Pericardium fibroblast (primary cell): ENCODE measurements around the gene MYO18A. TPM values are rescaled to one million over a fixed set of nuclear protein-coding genes. Genes with fewer than 3 reads are reported as not detected.

ENCODE experiments used
- total RNA-seq: library from RNA; depleted of rRNA; stranded (reverse); fragments of >200 nt; gene quantifications from 2 replicates; pipeline ENCODE4 v1.2.3, GENCODE V29; 2015

The MYO18A gene, protein sequence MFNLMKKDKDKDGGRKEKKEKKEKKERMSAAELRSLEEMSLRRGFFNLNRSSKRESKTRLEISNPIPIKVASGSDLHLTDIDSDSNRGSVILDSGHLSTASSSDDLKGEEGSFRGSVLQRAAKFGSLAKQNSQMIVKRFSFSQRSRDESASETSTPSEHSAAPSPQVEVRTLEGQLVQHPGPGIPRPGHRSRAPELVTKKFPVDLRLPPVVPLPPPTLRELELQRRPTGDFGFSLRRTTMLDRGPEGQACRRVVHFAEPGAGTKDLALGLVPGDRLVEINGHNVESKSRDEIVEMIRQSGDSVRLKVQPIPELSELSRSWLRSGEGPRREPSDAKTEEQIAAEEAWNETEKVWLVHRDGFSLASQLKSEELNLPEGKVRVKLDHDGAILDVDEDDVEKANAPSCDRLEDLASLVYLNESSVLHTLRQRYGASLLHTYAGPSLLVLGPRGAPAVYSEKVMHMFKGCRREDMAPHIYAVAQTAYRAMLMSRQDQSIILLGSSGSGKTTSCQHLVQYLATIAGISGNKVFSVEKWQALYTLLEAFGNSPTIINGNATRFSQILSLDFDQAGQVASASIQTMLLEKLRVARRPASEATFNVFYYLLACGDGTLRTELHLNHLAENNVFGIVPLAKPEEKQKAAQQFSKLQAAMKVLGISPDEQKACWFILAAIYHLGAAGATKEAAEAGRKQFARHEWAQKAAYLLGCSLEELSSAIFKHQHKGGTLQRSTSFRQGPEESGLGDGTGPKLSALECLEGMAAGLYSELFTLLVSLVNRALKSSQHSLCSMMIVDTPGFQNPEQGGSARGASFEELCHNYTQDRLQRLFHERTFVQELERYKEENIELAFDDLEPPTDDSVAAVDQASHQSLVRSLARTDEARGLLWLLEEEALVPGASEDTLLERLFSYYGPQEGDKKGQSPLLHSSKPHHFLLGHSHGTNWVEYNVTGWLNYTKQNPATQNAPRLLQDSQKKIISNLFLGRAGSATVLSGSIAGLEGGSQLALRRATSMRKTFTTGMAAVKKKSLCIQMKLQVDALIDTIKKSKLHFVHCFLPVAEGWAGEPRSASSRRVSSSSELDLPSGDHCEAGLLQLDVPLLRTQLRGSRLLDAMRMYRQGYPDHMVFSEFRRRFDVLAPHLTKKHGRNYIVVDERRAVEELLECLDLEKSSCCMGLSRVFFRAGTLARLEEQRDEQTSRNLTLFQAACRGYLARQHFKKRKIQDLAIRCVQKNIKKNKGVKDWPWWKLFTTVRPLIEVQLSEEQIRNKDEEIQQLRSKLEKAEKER (N-terminal part only)
- total RNA-seq = 14.2 and 17.0 TPM in 2 replicates

DNA sequence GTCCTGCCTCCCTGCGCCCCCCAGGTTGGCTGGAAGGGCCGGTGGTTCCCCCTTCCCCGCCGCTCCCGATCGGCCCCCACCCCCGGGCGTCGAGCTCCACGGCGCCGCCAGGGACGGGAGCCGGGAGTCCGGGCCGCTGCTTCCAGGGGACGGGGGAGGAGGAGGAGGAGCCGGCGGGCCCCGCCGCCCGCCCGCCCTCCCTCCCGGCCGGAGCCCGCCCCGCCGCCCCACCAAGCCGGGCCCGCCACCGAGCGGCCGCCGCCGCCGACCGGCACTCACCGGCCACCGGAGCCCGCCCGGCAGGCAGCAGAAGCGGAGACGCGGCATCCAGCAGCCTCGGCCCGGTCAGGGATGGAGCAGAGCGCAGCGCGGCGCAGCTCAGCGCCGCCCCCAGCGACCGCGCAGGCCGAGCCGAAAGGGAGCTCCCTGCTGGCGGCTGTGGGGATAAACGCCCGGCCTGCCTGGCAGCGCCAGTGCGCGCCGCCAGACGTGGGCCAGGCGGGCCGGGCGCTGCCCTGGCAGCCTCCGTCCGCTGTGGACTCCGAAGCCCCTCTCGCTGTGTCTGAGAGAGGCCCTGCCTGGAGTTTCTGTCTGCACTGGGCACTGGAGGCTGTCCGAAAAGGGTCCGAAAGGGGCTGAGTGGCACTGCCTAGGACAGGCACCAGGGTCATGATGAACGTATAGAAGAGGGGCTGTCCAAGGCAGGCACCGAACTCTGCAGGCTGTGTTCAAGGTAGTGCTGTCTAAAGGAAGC, at the start of gene MYO18A:
Gene MYO18A (minus strand): TSS at position 365 of the 754 bp plus-strand sequence. CDS start 13,458 bp downstream, outside the sequence.

DNA sequence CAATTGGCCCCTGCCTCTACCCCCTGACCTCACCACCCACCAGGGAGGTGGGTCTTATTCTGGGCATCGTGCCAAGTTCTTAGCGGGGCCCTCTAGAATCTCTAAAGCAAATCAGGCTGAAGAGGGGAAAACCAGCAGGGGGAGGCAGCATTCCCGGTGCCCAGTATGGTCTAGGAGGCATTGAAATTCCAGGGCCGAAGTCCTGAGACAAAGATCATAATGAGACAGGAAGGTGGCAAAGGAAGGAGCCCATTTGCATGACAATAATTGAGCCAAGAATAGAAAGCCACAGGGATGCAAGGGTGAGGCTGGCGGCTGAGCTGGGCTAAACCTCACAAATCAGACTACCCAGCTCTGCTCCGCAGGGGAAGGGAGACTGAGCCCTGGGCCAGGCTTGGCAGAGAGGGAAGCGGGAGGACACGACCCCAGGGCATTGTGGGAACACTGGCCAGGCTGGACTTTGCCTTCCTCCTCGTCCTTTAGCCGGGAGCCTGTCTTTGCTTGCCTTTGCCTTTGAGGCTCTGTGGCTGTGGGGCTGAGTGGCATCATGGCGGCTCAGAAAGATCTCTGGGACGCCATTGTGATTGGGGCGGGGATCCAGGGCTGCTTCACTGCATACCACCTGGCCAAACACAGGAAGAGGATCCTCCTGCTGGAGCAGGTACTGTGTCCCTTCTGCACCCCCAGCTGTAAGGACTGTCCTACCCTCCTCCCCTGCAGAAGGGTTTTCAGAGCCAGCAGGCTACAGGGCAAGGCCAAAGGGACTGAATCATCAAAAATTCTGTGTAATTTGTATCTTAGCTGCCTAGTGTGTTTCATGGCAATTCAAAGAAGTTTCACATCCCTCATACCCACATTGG, 137.3 kb downstream of the MYO18A start, which contains the start of gene PIPOX:
Gene PIPOX (plus strand): TSS at position 463 of the 860 bp plus-strand sequence. CDS start 85 bp downstream, at position 548.

Other genes starting within 250 kb of the MYO18A start
- 14.2 and 16.8 TPM in 2 replicates for gene PHF12, start 228.9 kb downstream of the MYO18A start, total RNA-seq
- gene SEZ6, start 174.4 kb downstream of the MYO18A start, total RNA-seq = not detected in 2 replicates
- 0.34 and 1.1 TPM in 2 replicates for gene PIPOX, start 137.3 kb downstream of the MYO18A start, total RNA-seq
- gene CRYBA1, start 66.5 kb upstream of the MYO18A start, total RNA-seq = not detected in 2 replicates
- 22.7 and 25.4 TPM in 2 replicates for gene NUFIP2, start 113.8 kb upstream of the MYO18A start, total RNA-seq
- 48.0 and 73.0 TPM in 2 replicates for gene TAOK1, start 210.0 kb upstream of the MYO18A start, total RNA-seq